GM21717 (cell line): Measurements from ENCODE around the gene SPOCK3.
"Not testable (repeated sequence)": the region's sequence is repeated elsewhere in the genome, so short reads cannot be mapped to it uniquely, and the experiment has no call there.

Source experiments
- ATAC-seq: cut with Tn5 transposase; IDR thresholded peaks from one replicate; pipeline ENCODE4 v1.9.1; 2021; ENCODE audit warnings: mild to moderate bottlenecking, moderate library complexity; ENCODE audit not compliant: unreplicated experiment

SPOCK3 gene

DNA sequence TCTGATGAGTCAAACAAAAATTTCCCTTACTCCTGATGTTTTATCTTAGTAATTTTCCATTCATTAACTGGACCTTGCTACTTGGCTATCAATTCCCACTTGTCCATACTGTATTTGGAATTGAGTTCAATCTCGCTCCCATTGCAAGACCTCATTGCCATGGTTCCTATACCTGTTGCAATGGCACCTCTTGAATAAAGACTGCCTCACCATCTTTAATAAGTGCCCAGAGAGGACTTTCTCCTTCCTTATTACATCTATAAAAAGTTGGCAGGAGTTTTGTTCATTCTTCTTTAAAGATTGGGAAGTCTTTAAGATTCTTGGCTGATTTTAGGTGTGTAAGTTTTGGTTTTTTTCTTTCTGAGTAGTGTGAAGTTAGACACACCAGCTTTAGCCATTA, 397.4 kb downstream of the SPOCK3 start:
- no peak for ATAC-seq

DNA sequence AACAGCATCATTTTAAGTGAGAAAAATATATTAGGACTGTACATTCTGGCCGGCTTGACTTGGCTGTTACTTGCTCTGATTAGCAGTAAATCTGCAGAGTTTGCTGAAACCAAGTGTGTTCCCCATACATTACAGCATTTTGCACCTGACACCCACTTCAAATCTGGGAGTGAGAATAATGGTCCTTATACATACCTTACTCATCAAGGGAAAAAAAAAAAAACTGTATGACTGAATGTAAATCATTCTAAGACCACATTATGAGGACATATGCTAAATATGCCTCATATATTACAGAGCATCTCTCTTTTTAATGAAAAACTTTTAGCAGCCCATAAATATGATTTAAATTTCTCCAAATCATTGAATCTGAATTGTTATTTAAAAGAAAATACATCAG, 406.7 kb downstream of the SPOCK3 start:
- ATAC-seq = no peak

GRCh38 chr4:166827167-166827566, 407.1 kb downstream of the SPOCK3 start:
- ATAC-seq = no peak

DNA sequence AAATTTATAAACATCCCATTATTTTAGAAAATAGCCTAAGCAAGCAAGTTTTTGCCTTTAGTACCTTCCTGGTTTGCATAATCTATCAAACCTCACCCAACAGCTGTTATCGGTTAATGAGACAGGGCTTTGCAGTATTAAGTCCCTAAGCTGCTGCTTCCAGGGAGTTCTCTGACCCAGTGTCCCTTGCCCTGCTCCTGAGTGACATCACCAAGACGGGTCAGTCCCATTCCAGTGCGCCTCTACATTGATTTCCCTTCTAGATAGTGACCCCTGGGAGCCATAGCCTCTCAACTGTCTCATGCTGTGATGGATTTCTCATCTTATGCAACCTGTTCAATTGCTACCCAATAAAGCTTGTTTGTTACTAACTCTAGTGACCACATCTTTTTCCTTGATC, 410.4 kb downstream of the SPOCK3 start:
- ATAC-seq = no peak

- no peak for ATAC-seq
Observed at GRCh38 chr4:166823126-166823525, 411.2 kb downstream of the SPOCK3 start.

GRCh38 chr4:166822386-166822785, 411.9 kb downstream of the SPOCK3 start:
- ATAC-seq = no peak

- ATAC-seq = no peak
Observed at GRCh38 chr4:166816890-166817289, 417.4 kb downstream of the SPOCK3 start.

GRCh38 chr4:166808380-166808779, 425.9 kb downstream of the SPOCK3 start:
- no peak for ATAC-seq

- no peak for ATAC-seq
Observed at GRCh38 chr4:166802346-166802745, 431.9 kb downstream of the SPOCK3 start.

DNA sequence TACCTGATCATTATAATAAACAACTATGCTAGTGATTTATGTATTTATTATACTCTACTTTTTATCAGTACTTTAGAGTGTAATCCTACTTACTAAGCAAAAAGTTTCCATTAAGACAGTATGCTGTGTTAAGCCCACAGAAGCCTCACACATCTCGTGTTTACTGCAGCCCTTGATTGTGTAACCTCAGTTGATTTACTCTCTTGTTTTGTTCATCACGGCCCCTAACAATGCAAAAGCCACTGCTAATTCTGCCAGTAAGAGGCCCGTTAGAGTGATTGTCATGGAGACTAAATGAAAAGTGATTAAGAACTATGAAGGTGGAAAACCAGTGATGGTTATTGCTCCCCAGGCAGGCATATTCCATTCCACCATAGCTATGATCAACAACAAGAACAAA, 436.2 kb downstream of the SPOCK3 start:
- no peak for ATAC-seq

GRCh38 chr4:166777760-166778159, 456.5 kb downstream of the SPOCK3 start:
- peak; percentile 57 for ATAC-seq

DNA sequence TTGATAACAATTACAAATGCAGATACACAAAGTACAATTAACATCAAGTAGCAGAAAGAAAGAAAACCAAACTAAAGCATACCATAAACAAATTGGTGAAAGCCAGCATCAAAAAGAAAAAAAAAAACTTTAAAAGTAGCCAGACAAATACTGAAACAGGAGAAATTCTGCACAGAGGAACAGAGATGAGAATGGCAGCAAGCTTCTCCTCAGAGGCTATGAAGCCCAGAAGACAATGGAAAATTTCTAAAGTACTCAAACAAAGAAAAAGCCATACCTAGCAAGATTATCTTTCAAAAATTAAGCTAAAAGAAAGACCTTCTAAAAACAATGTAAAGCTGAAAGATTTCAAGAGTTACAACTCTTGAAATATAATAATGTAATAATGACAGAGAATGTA, 471.3 kb downstream of the SPOCK3 start:
- no peak for ATAC-seq

DNA sequence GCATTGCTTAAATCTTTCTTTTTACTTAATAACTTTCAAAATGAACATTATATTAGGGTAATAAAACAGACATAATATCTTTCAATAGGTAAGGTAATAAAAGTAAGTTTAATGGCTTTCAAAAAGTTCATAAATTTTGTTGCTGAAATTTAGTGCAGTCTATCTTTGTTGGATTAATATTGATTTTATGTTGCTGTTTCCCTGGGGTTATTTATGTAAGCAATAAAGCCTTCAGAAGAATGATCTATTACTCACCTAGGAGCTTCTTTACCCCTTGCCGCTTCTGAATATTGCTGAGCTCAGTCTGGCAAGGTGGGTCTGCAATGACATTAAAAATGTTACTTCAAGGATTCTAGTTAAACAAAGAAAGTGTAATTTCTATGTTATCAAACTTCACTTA, 492.6 kb downstream of the SPOCK3 start:
- ATAC-seq = no peak

DNA sequence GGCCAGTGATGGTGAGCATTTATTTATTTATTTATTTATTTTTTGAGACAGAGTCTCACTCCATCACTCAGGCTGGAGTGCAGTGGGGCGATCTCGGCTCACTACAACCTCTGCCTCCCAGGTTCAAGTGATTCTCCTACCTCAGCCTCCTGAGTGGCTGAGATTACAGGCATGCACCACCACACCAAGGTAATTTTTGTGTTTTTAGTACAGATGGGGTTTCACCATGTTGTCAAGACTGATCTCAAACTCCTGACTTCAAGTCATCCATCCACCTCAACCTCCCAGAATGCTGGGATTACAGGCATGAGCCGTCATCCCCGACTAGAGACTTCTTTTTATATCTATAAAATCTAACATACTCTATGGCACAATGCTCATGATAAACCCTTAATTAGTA, 495.1 kb downstream of the SPOCK3 start:
- ATAC-seq = not testable (repeated sequence)

DNA sequence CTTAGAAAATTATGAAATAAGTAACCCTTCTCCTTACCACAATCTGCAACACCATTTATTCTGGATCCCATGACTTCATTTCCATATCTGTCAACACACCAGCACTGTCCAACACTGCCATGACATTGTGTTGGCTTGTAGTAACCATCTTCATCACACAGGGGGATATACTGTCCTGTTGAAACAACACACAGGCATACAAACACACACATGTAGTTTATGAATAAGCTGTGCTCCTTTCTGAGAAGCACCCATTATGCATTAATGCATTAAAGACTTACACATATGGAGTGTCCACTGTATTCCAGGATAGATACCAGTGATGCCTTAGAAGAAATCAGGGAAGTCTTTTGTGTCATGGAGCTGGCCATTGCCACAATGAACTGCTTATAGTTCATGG, 496.9 kb downstream of the SPOCK3 start:
- no peak for ATAC-seq

DNA sequence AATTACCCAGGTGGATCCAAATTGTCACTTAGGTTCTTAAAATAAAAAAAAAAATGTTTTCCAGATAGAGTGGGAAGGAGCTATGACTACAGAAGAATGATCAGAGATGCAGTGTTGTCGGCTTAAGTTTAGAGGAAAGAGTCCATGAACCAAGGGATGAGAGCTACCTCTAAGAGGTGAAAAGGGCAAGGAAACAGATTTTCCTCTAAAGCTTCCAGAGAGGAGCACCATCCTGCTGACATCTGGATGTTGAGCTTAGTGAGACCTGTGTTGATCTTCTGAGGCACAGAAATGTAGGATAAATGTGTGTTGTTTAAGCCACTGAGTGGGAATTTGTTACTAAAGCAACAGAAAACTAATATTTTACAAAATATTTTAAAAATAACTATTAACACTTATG, 498.7 kb downstream of the SPOCK3 start:
- no peak for ATAC-seq

- ATAC-seq = no peak
Observed at GRCh38 chr4:166734797-166735196, 499.5 kb downstream of the SPOCK3 start.

DNA sequence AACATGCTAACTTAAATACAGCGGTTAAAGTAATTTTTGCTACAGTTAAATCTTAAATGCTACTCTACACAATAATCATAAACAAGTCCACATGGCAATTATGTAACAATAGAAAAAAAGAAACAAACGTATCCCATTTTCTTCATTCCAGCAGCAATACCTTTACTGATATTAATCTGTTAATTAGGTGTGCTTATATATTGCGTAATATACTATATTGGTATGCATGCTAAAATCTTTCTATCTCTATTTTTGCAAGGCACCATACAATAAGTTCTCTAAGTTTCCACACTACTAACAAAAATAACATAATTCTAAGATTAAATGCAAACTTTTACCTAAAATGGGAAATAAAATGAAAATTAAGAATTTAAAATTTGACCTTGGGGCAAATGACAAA, 500.6 kb downstream of the SPOCK3 start:
- ATAC-seq = no peak

DNA sequence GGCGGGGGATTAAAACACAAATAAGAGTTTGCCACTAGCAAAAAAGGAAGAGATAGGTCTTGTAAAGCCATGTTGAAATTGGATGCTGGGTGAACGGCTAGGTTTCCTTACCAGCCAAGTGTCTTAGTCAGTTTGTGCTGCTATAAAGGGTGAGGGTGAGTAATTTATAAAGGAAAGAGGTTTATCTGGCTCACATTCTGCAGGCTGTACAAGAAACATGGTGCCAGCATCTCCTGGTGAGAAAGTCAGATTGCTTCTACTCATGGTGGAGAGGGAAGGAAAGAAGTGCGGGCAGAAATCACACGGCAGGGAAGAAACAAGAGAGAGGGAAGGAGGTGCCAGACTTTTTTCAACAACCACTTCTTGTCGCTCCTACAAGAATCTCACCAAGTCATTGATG, 507.5 kb downstream of the SPOCK3 start:
- no peak for ATAC-seq

GRCh38 chr4:166724369-166724768, 509.9 kb downstream of the SPOCK3 start:
- no peak for ATAC-seq

- ATAC-seq = no peak
Observed at GRCh38 chr4:166723532-166724140, 510.7 kb downstream of the SPOCK3 start.

DNA sequence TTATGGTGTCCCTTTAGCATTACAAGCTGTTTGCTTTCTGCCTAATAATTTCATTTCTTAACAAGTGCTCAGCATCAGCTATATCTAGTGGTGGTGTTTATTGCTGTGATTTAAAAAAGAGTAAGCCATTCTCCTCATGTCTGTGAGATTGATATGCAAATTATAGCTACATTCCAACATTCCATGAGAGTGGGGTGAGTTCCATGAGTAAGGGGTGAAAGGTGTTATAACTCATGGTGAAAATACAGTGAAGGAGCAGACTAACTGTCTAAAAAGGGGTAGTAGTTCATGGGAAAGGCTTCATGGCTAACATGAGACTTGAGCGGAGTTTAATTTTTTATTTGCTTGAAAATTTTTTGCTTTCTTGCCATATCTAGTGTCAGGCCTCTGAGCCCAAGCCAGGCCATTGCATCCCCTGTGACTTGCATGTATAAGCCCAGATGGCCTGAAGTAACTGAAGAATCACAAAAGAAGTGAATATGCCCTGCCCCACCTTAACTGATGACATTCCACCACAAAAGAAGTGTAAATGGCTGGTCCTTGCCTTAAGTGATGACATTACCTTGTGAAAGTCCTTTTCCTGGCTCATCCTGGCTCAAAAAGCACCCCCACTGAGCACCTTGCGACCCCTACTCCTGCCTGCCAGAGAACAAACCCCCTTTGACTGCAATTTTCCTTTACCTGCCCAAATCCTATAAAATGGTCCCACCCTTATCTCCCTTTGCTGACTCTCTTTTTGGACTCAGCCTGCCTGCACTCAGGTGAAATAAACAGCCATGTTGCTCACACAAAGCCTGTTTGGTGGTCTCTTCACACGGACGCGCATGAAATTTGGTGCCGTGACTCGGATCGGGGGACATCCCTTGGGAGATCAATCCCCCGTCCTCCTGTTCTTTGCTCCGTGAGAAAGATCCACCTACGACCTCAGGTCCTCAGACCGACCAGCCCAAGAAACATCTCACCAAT, 518.3 kb downstream of the SPOCK3 start:
- ATAC-seq = not testable (repeated sequence)
